HEK293T (cell line): ENCODE measurements around the gene WDR73.

Experiments
- ARNT ChIP-seq: fragments of 450-650 bp; IDR thresholded peaks from 2 replicates; pipeline ENCODE4 v1.6.1; 2017; ENCODE audit warnings: mild to moderate bottlenecking
- ELF4 ChIP-seq: fragments of 450-650 bp; IDR thresholded peaks from 2 replicates; pipeline ENCODE4 v1.6.1; 2017; ENCODE audit warnings: antibody characterized with exemption
- FOXA1 ChIP-seq: fragments of 450-650 bp; IDR thresholded peaks from 2 replicates; pipeline ENCODE4 v1.6.1; 2016; ENCODE audit warnings: mild to moderate bottlenecking
- FOXM1 ChIP-seq: fragments of 450-650 bp; IDR thresholded peaks from 2 replicates; pipeline ENCODE4 v1.6.1; 2017; ENCODE audit warnings: mild to moderate bottlenecking, borderline replicate concordance
- HDGF ChIP-seq: fragments of 450-650 bp; IDR thresholded peaks from 2 replicates; pipeline ENCODE4 v1.6.1; 2017; ENCODE audit warnings: antibody characterized with exemption, borderline replicate concordance
- SP1 ChIP-seq: fragments of 450-650 bp; IDR thresholded peaks from 2 replicates; pipeline ENCODE4 v1.6.1; 2017
- TARDBP ChIP-seq: fragments of 450-650 bp; IDR thresholded peaks from 2 replicates; pipeline ENCODE4 v1.6.1; 2016
- ZNF384 ChIP-seq: fragments of 450-650 bp; IDR thresholded peaks from 2 replicates; pipeline ENCODE4 v1.6.1; 2016
- TF ChIP-seq, protein P1 (sequence below): fragments of 450-650 bp; IDR thresholded peaks from 2 replicates; pipeline ENCODE4 v1.6.1; 2016

DNA sequence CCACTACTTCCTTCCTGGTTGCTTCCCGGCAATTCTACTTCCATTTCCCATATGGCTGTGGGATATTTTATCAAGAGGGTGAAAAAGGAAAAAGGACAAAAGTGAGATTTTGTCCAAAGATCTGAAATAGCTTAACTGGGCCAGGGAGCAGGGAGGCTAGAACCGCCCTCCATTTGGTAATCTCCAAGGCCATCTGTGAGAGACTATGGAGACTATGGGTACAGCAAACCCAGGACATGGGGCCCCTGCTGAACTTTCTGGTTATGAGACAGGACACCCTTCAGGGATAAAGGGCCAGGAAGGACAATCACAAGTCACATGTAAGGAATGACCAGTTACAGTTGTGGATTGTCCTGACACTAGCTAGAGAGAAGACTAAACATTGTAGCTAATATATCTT is 29.0 kb downstream of the WDR73 start:
- TF ChIP-seq ELF4: no peak
- TF ChIP-seq FOXM1: no peak
- TF ChIP-seq SP1: no peak
- TF ChIP-seq, protein P1, sequence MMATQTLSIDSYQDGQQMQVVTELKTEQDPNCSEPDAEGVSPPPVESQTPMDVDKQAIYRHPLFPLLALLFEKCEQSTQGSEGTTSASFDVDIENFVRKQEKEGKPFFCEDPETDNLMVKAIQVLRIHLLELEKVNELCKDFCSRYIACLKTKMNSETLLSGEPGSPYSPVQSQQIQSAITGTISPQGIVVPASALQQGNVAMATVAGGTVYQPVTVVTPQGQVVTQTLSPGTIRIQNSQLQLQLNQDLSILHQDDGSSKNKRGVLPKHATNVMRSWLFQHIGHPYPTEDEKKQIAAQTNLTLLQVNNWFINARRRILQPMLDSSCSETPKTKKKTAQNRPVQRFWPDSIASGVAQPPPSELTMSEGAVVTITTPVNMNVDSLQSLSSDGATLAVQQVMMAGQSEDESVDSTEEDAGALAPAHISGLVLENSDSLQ: no peak
- no peak for TF ChIP-seq HDGF
- no peak for TF ChIP-seq ZNF384
- TF ChIP-seq FOXA1: no peak
- TF ChIP-seq TARDBP: no peak
- no peak for TF ChIP-seq ARNT
